SK-N-SH (cell line): ENCODE data around the gene MOGAT3. TPM values are rescaled to one million over a fixed set of nuclear protein-coding genes. Genes with fewer than 3 reads are reported as not detected.

Source experiments
- CTCF ChIA-PET: fragments of 300-600, 350-600 bp; formaldehyde crosslinking; extraction: SDS; loops from one replicate; lab custom pipeline; 2021; lab: Yijun Ruan, JAX
- POLR2A ChIA-PET: fragments of 350-600 bp; sonication (Branson Sonifier 250); formaldehyde crosslinking; extraction: SDS; loops from one replicate; lab custom pipeline; 2020; ENCODE audit warnings: antibody characterized with exemption, inconsistent platforms; lab: Yijun Ruan, JAX
- DNase-seq: peaks from one replicate; pipeline ENCODE4 v3.0.0; 2012
- H2AFZ ChIP-seq: fragments of 200-600 bp; sonication (generic); 2 replicates; pipeline ENCODE4 v1.8.1; 2016; ENCODE audit warnings: antibody characterized with exemption, mild to moderate bottlenecking, low read depth
- H3F3A ChIP-seq: fragments of 200-600 bp; sonication (generic); replicated peaks from 2 replicates; pipeline ENCODE3; 2016; ENCODE audit warnings: antibody characterized with exemption, mild to moderate bottlenecking; ENCODE audit not compliant: insufficient read depth
- H3K27ac ChIP-seq, 2 experiments: fragments of 200-500 bp in 1 of 2; fragments of 200-600 bp in 1 of 2; sonication (Bioruptor generic) in 1 of 2; sonication (generic), shearing (Covaris generic) in 1 of 2; 2 replicates each; pipeline versions ENCODE4 v1.5.1 to v1.6.1; 2014 to 2016; ENCODE audit warnings: low read depth in 2 of 2, inconsistent platforms in 1 of 2, low read length in 1 of 2, mild to moderate bottlenecking in 1 of 2, mixed read lengths in 1 of 2
- H3K27me3 ChIP-seq: fragments of 200-600 bp; sonication (generic), shearing (Covaris generic); 2 replicates; pipeline ENCODE4 v1.6.1; 2016; ENCODE audit warnings: mixed run types; ENCODE audit not compliant: insufficient read depth
- H3K36me3 ChIP-seq, 2 experiments: fragments of 200-500 bp in 1 of 2; fragments of 200-600 bp in 1 of 2; sonication (Bioruptor generic) in 1 of 2; sonication (generic) in 1 of 2; replicated peaks in 1 of 2; 2 replicates each; pipeline versions ENCODE3 to v1.5.1; 2014 to 2016; ENCODE audit warnings: low read length in 1 of 2, mild to moderate bottlenecking in 1 of 2; ENCODE audit not compliant: insufficient read depth in 2 of 2, control insufficient read depth in 1 of 2
- H3K4me1 ChIP-seq, 2 experiments: fragments of 200-500 bp in 1 of 2; fragments of 200-600 bp in 1 of 2; sonication (Bioruptor generic) in 1 of 2; sonication (generic), shearing (Covaris generic) in 1 of 2; 2 replicates each; pipeline versions ENCODE4 v1.5.1 to v1.6.1; 2014 to 2016; ENCODE audit warnings: low read depth in 1 of 2, low read length in 1 of 2, mixed run types in 1 of 2; ENCODE audit not compliant: insufficient read depth in 2 of 2, control insufficient read depth in 1 of 2
- H3K4me2 ChIP-seq: fragments of 200-600 bp; sonication (generic), shearing (Covaris generic); 2 replicates; pipeline ENCODE4 v1.6.1; 2017; ENCODE audit warnings: mixed run types
- H3K4me3 ChIP-seq, 2 experiments: fragments of 200-500 bp in 1 of 2; fragments of 200-600 bp in 1 of 2; sonication (Bioruptor generic) in 1 of 2; sonication (generic), shearing (Covaris generic) in 1 of 2; 2 replicates each; pipeline versions ENCODE4 v1.5.1 to v1.8.1; 2014 to 2016; ENCODE audit warnings: low read depth in 2 of 2, inconsistent platforms in 1 of 2, low read length in 1 of 2, mild to moderate bottlenecking in 1 of 2, mixed read lengths in 1 of 2, moderate library complexity in 1 of 2
- H3K79me2 ChIP-seq: fragments of 200-600 bp; sonication (generic); 2 replicates; pipeline ENCODE4 v1.8.1; 2017; ENCODE audit warnings: mild to moderate bottlenecking; ENCODE audit not compliant: insufficient read depth
- H3K9ac ChIP-seq: fragments of 200-600 bp; sonication (generic); 2 replicates; pipeline ENCODE4 v1.6.1; 2017; ENCODE audit warnings: mixed run types
- H3K9me2 ChIP-seq: fragments of 200-600 bp; sonication (generic); 2 replicates; pipeline ENCODE4 v1.6.1; 2017; ENCODE audit warnings: mixed run types
- H3K9me3 ChIP-seq: fragments of 200-600 bp; sonication (generic); 2 replicates; pipeline ENCODE4 v1.6.1; 2017; ENCODE audit warnings: mixed run types, mild to moderate bottlenecking, moderate library complexity
- H4K20me1 ChIP-seq: fragments of 200-600 bp; sonication (generic); 2 replicates; pipeline ENCODE4 v1.6.1; 2017; ENCODE audit warnings: mild to moderate bottlenecking, mixed run types; ENCODE audit not compliant: insufficient read depth
- CTCF ChIP-seq: fragments of 200-600 bp; sonication (generic); IDR thresholded peaks from 2 replicates; pipeline ENCODE4 v1.6.1; 2017; ENCODE audit warnings: antibody characterized with exemption, mild to moderate bottlenecking, moderate library complexity
- FOXJ3 ChIP-seq: sonication (generic); formaldehyde crosslinking; IDR thresholded peaks from 2 replicates; pipeline ENCODE4 v1.5.1; 2020; ENCODE audit warnings: mild to moderate bottlenecking, missing genetic modification reagents
- FOXM1 ChIP-seq: IDR thresholded peaks from 2 replicates; pipeline ENCODE4 v1.4.0; 2012; ENCODE audit warnings: low read depth, mild to moderate bottlenecking
- GATA2 ChIP-seq: sonication (generic); formaldehyde crosslinking; IDR thresholded peaks from 2 replicates; pipeline ENCODE4 v1.5.0; 2020; ENCODE audit warnings: mild to moderate bottlenecking, missing genetic modification reagents
- MAX ChIP-seq: IDR thresholded peaks from 2 replicates; pipeline ENCODE4 v1.4.0; 2012; ENCODE audit warnings: low read depth
- MXI1 ChIP-seq: IDR thresholded peaks from 2 replicates; pipeline ENCODE4 v1.6.1; 2012; ENCODE audit warnings: mild to moderate bottlenecking, low read depth, low read length, improper control_type of control experiment
- NRF1 ChIP-seq: IDR thresholded peaks from 2 replicates; pipeline ENCODE4 v1.6.1; 2012; ENCODE audit warnings: low read depth, mild to moderate bottlenecking, low read length
- POLR2AphosphoS5 ChIP-seq: IDR thresholded peaks from 2 replicates; pipeline ENCODE4 v1.6.1; 2012; ENCODE audit warnings: low read depth, low read length
- RAD21 ChIP-seq: IDR thresholded peaks from 2 replicates; pipeline ENCODE4 v1.6.1; 2012; ENCODE audit warnings: mild to moderate bottlenecking, low read length
- RCOR1 ChIP-seq: fragments of 150-350 bp; IDR thresholded peaks from 2 replicates; pipeline ENCODE4 v1.6.1; 2017; ENCODE audit warnings: antibody characterized with exemption, low read length
- RFX5 ChIP-seq: IDR thresholded peaks from 2 replicates; pipeline ENCODE4 v1.6.1; 2012; ENCODE audit warnings: mild to moderate bottlenecking, improper control_type of control experiment, low read length
- TEAD4 ChIP-seq: IDR thresholded peaks from 2 replicates; pipeline ENCODE4 v1.4.0; 2012; ENCODE audit warnings: mild to moderate bottlenecking, borderline replicate concordance; ENCODE audit not compliant: insufficient read depth
- USF2 ChIP-seq: fragments of 150-350 bp; IDR thresholded peaks from 2 replicates; pipeline ENCODE4 v1.6.1; 2017; ENCODE audit warnings: antibody characterized with exemption, low read length, low read depth, borderline replicate concordance
- WGBS: methylation state at CpG from one replicate; pipeline ENCODE4 v1.1.6; 2017; ENCODE audit warnings: low lambda C conversion rate; 5-methylcytosine and 5-hydroxymethylcytosine counted together
- polyA plus RNA-seq, 3 experiments: library from polyadenylated mRNA; depleted of rRNA; stranded (reverse); fragments of >200 nt; gene quantifications; 2 replicates each; pipeline ENCODE4 v1.2.3, GENCODE V29; 2012

MOGAT3 gene
- polyA plus RNA-seq, 1 of the 3 experiments (the other 2 are of a cell fraction), result not detected

- Histone ChIP-seq H3K27ac (no peak overlapping the region), H3K36me3 (peaks cover 36 to 43% of the 10 kb centered on the region in 2 experiments), H3K4me1 (peaks cover 7% of the 10 kb centered on the region in 2 experiments; a peak in 1 of 4 replicates), H3K9me3 (no peaks in the 10 kb centered on the region), H3K27me3 (no peaks in the 10 kb centered on the region), H3K9ac (no peak overlapping the region), H3K79me2 (peaks cover 44% of the 10 kb centered on the region), H3F3A (peaks cover 8% of the 10 kb centered on the region), H3K4me3 (no peak overlapping the region), H2AFZ (no peak overlapping the region), H3K4me2 (no peak overlapping the region), H4K20me1 (peaks cover 12% of the 10 kb centered on the region; the same call in 1 of the 2 replicates), H3K9me2 (no peaks in the 10 kb centered on the region)
- peak; percentile 17 for DNase-seq
- ChIA-PET POLR2A (no interaction called here), CTCF (interaction anchor here (1.5 kb wide), 1 partner anchor 42 kb away, joined by 6 read pairs; no protein-coding TSS in a partner anchor)
- WGBS, result 92% methylated on average over 32 of the region's 32 CpGs
- TF ChIP-seq TEAD4 (no peak), MXI1 (no peak), CTCF (no peak), USF2 (no peak), RAD21 (no peak)
These were observed 39.6 kb upstream of the MOGAT3 start for GRCh38 chr7:101240226-101241014.

- Histone ChIP-seq H3K9ac (no peak overlapping the region), H2AFZ (no peak overlapping the region), H3K9me2 (no peaks in the 10 kb centered on the region), H3K27ac (no peak overlapping the region), H4K20me1 (peaks cover 12% of the 10 kb centered on the region; the same call in 1 of the 2 replicates), H3K4me3 (no peak overlapping the region), H3K36me3 (peaks cover 36 to 46% of the 10 kb centered on the region in 2 experiments), H3K27me3 (no peaks in the 10 kb centered on the region), H3K79me2 (peaks cover 40% of the 10 kb centered on the region), H3K4me1 (peaks cover 7% of the 10 kb centered on the region in 2 experiments; a peak in 1 of 4 replicates), H3K9me3 (no peaks in the 10 kb centered on the region), H3K4me2 (no peak overlapping the region), H3F3A (peaks cover 8% of the 10 kb centered on the region)
- TF ChIP-seq GATA2 (CRISPR knock-in tag), result no peak
- no peak for TF ChIP-seq FOXM1
- no peak for TF ChIP-seq MAX
- no peak for TF ChIP-seq POLR2AphosphoS5
- TF ChIP-seq RCOR1, result no peak
- TF ChIP-seq NRF1, result no peak
- no peak for TF ChIP-seq MXI1
- no peak for TF ChIP-seq FOXJ3
- no peak for TF ChIP-seq USF2
- TF ChIP-seq TEAD4, result no peak
- TF ChIP-seq RFX5, result no peak
- DNase-seq, result peak; percentile 22
- WGBS, result 96% methylated on average over 8 of the region's 9 CpGs
- POLR2A ChIA-PET, result no interaction called here
- CTCF ChIA-PET, result interaction anchor here (1.2 kb wide), 1 partner anchor 96 kb away, joined by 4 read pairs; no protein-coding TSS in a partner anchor
These were observed 39.0 kb upstream of the MOGAT3 start for GRCh38 chr7:101239951-101240220.
